ENCODE measurements around the gene RLN3.
"Not testable (repeated sequence)": the region's sequence is repeated elsewhere in the genome, so short reads cannot be mapped to it uniquely, and the experiment has no call there.

DNA sequence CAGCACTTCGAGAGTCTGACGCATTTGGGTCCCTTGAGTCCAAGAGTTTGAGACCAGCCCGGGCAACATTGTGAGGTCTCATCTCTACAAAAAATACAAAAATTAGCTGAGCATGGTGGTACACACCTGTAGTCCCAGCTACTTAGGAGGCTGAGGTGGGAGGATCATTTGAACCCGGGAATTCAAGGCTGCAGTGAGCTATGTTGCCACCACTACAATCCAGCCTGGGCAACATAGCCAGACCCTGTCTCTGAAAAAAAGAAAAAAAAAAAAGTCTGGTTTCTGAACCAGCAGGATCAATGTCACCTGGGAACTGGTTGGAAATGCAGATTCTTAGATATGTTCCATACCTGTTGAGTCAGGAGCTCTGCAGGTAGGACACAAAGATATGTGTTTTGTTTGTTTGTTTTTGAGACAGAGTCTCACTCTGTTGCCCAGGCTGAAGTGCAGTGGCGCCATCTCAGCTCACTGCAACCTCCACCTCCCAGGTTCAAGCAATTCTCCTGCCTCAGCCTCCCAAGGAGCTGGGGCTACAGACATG, 1.2 kb upstream of the RLN3 start:
- not testable (repeated sequence) for TF ChIP-seq EZH2 (IDR thresholded peaks at IDR 0.05; ENCODE audit: low read length)
- TF ChIP-seq, protein P1, sequence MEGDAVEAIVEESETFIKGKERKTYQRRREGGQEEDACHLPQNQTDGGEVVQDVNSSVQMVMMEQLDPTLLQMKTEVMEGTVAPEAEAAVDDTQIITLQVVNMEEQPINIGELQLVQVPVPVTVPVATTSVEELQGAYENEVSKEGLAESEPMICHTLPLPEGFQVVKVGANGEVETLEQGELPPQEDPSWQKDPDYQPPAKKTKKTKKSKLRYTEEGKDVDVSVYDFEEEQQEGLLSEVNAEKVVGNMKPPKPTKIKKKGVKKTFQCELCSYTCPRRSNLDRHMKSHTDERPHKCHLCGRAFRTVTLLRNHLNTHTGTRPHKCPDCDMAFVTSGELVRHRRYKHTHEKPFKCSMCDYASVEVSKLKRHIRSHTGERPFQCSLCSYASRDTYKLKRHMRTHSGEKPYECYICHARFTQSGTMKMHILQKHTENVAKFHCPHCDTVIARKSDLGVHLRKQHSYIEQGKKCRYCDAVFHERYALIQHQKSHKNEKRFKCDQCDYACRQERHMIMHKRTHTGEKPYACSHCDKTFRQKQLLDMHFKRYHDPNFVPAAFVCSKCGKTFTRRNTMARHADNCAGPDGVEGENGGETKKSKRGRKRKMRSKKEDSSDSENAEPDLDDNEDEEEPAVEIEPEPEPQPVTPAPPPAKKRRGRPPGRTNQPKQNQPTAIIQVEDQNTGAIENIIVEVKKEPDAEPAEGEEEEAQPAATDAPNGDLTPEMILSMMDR (optimal IDR thresholded peaks at IDR 0.05 in 1 of 3, IDR thresholded peaks at IDR 0.05 in 1 of 3, conservative IDR thresholded peaks at IDR 0.05 in 1 of 3; ENCODE audit: extremely low read depth in 1 of 3, insufficient read depth in 2 of 3, low read length in 3 of 3) = not testable (repeated sequence)

All from keratinocyte (primary cell).